LNCaP clone FGC (cell line): ENCODE data around the gene TRUB1.

ENCODE experiments used
- DNase-seq: peaks from one replicate; pipeline ENCODE4 v3.0.0-alpha.2; 2011; ENCODE audit warnings: low read depth
- H3K4me3 ChIP-seq: 2 replicates; pipeline ENCODE4 v1.5.1; 2011; ENCODE audit warnings: mild to moderate bottlenecking, low read depth, low read length, control low read depth
- TF ChIP-seq, protein P1 (sequence below): IDR thresholded peaks from 2 replicates; pipeline ENCODE4 v1.5.1; 2012; ENCODE audit warnings: mild to moderate bottlenecking; ENCODE audit not compliant: control insufficient read depth, insufficient read depth; ENCODE audit errors: extremely low read depth

TRUB1 gene

GRCh38 chr10:114970515-114970914, 32.5 kb downstream of the TRUB1 start:
- no peak for DNase-seq
- no peak overlapping the region for H3K4me3 ChIP-seq
- TF ChIP-seq, protein P1, sequence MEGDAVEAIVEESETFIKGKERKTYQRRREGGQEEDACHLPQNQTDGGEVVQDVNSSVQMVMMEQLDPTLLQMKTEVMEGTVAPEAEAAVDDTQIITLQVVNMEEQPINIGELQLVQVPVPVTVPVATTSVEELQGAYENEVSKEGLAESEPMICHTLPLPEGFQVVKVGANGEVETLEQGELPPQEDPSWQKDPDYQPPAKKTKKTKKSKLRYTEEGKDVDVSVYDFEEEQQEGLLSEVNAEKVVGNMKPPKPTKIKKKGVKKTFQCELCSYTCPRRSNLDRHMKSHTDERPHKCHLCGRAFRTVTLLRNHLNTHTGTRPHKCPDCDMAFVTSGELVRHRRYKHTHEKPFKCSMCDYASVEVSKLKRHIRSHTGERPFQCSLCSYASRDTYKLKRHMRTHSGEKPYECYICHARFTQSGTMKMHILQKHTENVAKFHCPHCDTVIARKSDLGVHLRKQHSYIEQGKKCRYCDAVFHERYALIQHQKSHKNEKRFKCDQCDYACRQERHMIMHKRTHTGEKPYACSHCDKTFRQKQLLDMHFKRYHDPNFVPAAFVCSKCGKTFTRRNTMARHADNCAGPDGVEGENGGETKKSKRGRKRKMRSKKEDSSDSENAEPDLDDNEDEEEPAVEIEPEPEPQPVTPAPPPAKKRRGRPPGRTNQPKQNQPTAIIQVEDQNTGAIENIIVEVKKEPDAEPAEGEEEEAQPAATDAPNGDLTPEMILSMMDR = no peak

DNA sequence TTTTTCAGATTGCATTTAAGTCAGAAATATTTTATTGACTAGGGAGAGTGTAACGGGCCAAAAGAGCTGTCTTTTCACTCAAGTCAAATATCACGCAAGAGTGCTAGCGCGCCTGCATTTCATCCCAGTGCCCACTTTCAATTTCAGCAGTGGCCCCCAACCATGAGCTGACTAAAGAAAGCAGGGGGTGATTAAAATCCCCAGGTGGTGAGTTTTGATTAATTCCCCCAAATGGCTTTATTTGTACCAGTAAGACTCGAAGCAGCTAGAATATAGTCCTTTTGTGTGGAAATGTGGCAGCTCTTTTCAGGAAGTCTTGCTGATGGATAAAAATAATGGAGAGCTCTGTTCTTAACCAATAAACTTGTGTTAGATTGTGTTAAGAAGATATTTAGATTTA, 35.3 kb downstream of the TRUB1 start:
- TF ChIP-seq, protein P1 = no peak
- H3K4me3 ChIP-seq = no peak overlapping the region
- no peak for DNase-seq

- no peak overlapping the region for H3K4me3 ChIP-seq
- no peak for DNase-seq
- TF ChIP-seq, protein P1 = no peak
Measured at GRCh38 chr10:114973997-114974396, 36.0 kb downstream of the TRUB1 start.

- TF ChIP-seq, protein P1 = no peak
- no peak for DNase-seq
- no peak overlapping the region for H3K4me3 ChIP-seq
Measured at GRCh38 chr10:114974625-114975024, 36.6 kb downstream of the TRUB1 start.

DNA sequence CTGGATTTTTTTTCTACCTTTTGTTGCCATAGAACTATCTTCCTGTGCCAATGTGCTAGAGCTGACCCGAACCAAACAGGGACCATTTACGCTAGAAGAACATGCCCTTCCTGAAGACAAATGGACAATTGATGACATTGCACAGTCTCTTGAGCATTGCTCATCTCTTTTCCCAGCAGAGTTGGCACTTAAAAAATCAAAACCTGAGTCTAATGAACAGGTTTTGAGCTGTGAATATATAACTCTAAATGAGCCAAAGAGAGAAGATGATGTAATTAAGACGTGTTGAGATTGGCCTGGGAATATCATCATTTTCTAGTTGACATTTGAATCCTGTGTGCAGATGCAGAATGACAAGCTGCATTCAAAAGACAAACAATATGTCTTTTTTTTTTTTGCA, 37.1 kb downstream of the TRUB1 start:
- H3K4me3 ChIP-seq = no peak overlapping the region
- TF ChIP-seq, protein P1 = no peak
- no peak for DNase-seq

DNA sequence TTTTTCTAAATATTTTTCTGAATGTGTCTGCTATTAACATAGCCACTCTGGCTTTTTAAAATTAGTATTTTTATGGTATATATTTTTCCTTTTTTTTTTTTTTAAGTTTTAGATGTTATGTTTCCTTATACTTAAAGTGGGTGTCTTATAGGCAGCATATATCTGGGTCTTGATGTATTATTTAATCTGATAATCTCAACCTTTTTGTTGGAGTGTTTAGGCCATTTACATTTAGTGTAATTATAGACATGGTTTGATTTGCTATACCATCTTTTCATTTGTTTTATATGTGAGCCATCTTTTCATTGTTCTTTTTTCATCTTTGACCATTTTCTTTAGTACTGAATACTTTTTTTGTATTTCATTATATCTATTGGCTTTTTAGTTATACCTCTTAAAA, 45.0 kb downstream of the TRUB1 start:
- no peak for DNase-seq
- TF ChIP-seq, protein P1 = no peak
- H3K4me3 ChIP-seq = no peak overlapping the region

- TF ChIP-seq, protein P1 = no peak
- no peak overlapping the region for H3K4me3 ChIP-seq
- no peak for DNase-seq
Measured at GRCh38 chr10:114987995-114988394, 50.0 kb downstream of the TRUB1 start.
